ENCODE results near the gene PRG3.

Gene PRG3

GRCh38 chr11:57353446-57353845 is 27.5 kb downstream of the PRG3 start:
- no peak for TF ChIP-seq REST (IDR thresholded peaks at IDR 0.05; ENCODE audit: insufficient read depth in 1 of 2, low read depth in 2 of 2, low read length in 2 of 2)
- TF ChIP-seq SIN3A (IDR thresholded peaks at IDR 0.05; ENCODE audit: borderline replicate concordance, insufficient read depth, low read length), result no peak
- no peak for TF ChIP-seq FOXP2 (optimal IDR thresholded peaks at IDR 0.05; ENCODE audit: borderline replicate concordance, extremely low read depth, extremely low read length, insufficient read depth)
- no peak for TF ChIP-seq POLR2AphosphoS5 (IDR thresholded peaks at IDR 0.05; ENCODE audit: low read depth, low read length)
- TF ChIP-seq TAF1 (IDR thresholded peaks at IDR 0.05; ENCODE audit: borderline replicate concordance, insufficient read depth, low read length), result no peak

GRCh38 chr11:57353036-57353435 is 27.9 kb downstream of the PRG3 start:
- TF ChIP-seq SIN3A (IDR thresholded peaks at IDR 0.05; ENCODE audit: borderline replicate concordance, insufficient read depth, low read length) (no peak), TAF1 (IDR thresholded peaks at IDR 0.05; ENCODE audit: borderline replicate concordance, insufficient read depth, low read length) (no peak), REST (IDR thresholded peaks at IDR 0.05; ENCODE audit: insufficient read depth in 1 of 2, low read depth in 2 of 2, low read length in 2 of 2) (no peak), FOXP2 (optimal IDR thresholded peaks at IDR 0.05; ENCODE audit: borderline replicate concordance, extremely low read depth, extremely low read length, insufficient read depth) (no peak), POLR2AphosphoS5 (IDR thresholded peaks at IDR 0.05; ENCODE audit: low read depth, low read length) (no peak)

- TF ChIP-seq SIN3A (IDR thresholded peaks at IDR 0.05; ENCODE audit: borderline replicate concordance, insufficient read depth, low read length) (no peak), FOXP2 (optimal IDR thresholded peaks at IDR 0.05; ENCODE audit: borderline replicate concordance, extremely low read depth, extremely low read length, insufficient read depth) (peak; percentile 60)
These were observed 31.3 kb downstream of the PRG3 start for GRCh38 chr11:57349491-57350274.

- no peak for TF ChIP-seq SIN3A (IDR thresholded peaks at IDR 0.05; ENCODE audit: borderline replicate concordance, insufficient read depth, low read length)
- no peak for TF ChIP-seq POLR2AphosphoS5 (IDR thresholded peaks at IDR 0.05; ENCODE audit: low read depth, low read length)
- no peak for TF ChIP-seq REST (IDR thresholded peaks at IDR 0.05; ENCODE audit: insufficient read depth in 1 of 2, low read depth in 2 of 2, low read length in 2 of 2)
- no peak for TF ChIP-seq FOXP2 (optimal IDR thresholded peaks at IDR 0.05; ENCODE audit: borderline replicate concordance, extremely low read depth, extremely low read length, insufficient read depth)
- TF ChIP-seq TAF1 (IDR thresholded peaks at IDR 0.05; ENCODE audit: borderline replicate concordance, insufficient read depth, low read length), result no peak
These were observed 32.2 kb downstream of the PRG3 start for GRCh38 chr11:57348636-57349313.

GRCh38 chr11:57348052-57348451 is 32.9 kb downstream of the PRG3 start:
- TF ChIP-seq REST (IDR thresholded peaks at IDR 0.05; ENCODE audit: insufficient read depth in 1 of 2, low read depth in 2 of 2, low read length in 2 of 2) (no peak), FOXP2 (optimal IDR thresholded peaks at IDR 0.05; ENCODE audit: borderline replicate concordance, extremely low read depth, extremely low read length, insufficient read depth) (no peak), POLR2AphosphoS5 (IDR thresholded peaks at IDR 0.05; ENCODE audit: low read depth, low read length) (no peak), TAF1 (IDR thresholded peaks at IDR 0.05; ENCODE audit: borderline replicate concordance, insufficient read depth, low read length) (no peak)
